Middle frontal gyrus (tissue), 1 donor: ENCODE data around the gene KRTAP24-1.

ENCODE experiments used
- DNase-seq: peaks from one replicate; pipeline ENCODE4 v3.0.0-alpha.2; 2015; ENCODE audit warnings: low spot score; ENCODE audit errors: extremely low spot score

KRTAP24-1 gene

DNA sequence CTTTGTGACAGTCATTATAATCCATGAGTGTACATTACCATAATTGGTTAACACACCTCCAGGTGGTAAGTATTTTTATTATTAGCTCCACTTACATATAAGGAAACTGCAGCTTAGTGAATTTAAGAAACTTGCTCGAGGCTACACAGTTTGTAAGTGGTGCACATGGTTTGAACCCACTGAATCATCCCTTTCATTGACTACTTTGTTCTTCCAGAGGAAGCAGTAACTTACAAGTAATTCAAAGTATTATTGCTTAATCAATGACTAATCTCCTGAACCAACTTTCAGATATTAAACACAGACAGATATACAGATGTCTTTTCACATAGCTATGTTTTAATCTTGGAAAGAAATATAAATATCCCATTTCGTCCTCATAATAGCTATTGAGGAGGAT lies 48.1 kb downstream of the KRTAP24-1 start:
- no peak for DNase-seq

DNA sequence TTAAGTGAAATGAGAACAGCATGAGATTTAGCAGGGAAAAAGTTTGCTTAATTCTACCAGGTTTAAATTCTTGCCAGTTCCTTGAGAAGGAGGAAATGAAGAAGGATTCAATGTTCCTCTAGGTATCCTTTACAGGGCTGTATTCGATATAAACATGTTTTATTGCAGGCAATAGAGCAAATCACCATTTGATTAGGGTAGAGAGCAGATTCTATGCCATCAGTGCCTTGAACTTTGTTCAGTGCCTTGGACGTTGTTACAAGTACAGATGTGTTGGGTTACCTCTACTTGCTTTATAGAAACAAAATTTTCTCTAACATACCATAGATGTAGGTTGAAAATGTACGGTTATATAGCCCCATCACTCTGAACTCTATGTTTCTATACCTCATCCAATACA lies 48.7 kb downstream of the KRTAP24-1 start:
- no peak for DNase-seq

DNA sequence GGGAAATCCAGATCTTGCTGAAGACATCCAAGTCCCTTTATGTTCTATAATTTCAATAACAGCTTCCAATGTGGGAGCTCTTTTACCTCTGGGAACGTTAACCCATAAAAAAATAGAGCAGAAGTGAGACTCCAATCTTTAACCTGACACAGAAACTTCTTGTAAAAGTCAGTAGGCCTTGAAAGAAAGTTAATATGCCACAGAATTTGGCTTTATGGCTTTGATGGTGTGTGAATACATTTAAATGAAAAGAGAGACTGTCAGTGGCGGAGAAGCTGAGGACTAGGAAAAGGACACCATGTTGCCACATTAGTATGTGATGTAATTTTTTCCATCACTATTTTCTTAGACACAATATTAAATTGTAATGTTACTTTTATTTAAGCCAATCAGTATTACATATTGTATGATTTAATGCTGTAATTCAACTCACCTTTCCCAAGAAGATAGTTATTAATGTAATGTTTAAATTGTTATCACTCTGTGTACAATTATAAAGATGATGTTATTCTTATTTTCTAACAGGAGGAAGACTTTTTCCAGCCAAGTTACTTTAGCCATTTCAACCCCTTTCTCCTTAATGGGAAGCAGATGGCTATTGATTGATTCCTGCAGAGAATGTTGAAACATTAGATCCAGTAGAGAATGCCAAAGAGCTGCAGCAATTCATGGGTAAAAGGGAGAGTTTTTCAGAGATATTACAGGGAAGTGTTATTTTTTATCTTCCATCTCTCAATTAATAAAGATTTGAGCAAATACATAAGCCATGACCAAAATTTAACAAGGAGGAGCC lies 49.3 kb downstream of the KRTAP24-1 start:
- DNase-seq: no peak

DNA sequence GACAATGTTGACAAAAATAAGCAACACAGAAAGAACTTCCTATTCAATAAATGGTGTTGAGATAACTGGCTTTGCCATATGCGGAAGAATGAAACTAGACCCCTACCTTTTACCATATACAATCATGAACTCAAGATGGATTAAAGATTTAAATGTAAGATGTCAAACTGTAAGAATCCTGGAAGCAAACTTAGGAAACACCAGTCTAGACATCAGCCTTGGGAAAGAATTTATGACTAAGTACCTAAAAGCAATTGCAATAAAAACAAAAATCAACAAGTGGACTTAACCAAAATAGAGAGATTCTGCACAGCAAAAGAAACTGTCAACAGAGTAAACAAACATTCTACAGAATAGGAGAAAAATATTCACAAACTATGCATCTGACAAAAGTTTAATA lies 50.7 kb downstream of the KRTAP24-1 start:
- no peak for DNase-seq
